GM12878 (cell line): ENCODE measurements around the gene MSLN. TPM values are rescaled to one million over a fixed set of nuclear protein-coding genes. Genes with fewer than 3 reads are reported as not detected.

ENCODE experiments used
- ASH2L ChIP-seq: fragments of 300-600, 200-600 bp; sonication (generic); IDR thresholded peaks from 2 replicates; pipeline ENCODE4 v1.6.1; 2017; ENCODE audit warnings: low read depth, mild to moderate bottlenecking, borderline replicate concordance
- CHD1 ChIP-seq: IDR thresholded peaks from 2 replicates; pipeline ENCODE4 v1.6.1; 2012; ENCODE audit warnings: low read depth, low read length, improper control_type of control experiment
- CREB1 ChIP-seq: IDR thresholded peaks from 2 replicates; pipeline ENCODE4 v1.6.1; 2012; ENCODE audit warnings: low read depth, mild to moderate bottlenecking, inconsistent platforms
- E2F4 ChIP-seq: IDR thresholded peaks from 2 replicates; pipeline ENCODE4 v1.6.1; 2012; ENCODE audit warnings: low read depth, low read length, improper control_type of control experiment
- EED ChIP-seq: sonication (generic); IDR thresholded peaks from 2 replicates; pipeline ENCODE4 v1.6.1; 2016; ENCODE audit warnings: antibody characterized with exemption, low read depth
- FOXK2 ChIP-seq: fragments of 450-650 bp; IDR thresholded peaks from 2 replicates; pipeline ENCODE4 v1.6.1; 2017; ENCODE audit warnings: mild to moderate bottlenecking, moderate library complexity
- POLR2A ChIP-seq: IDR thresholded peaks from 2 replicates; pipeline ENCODE4 v1.6.1; 2011; ENCODE audit warnings: low read depth, mild to moderate bottlenecking, low read length
- RELA ChIP-seq: fragments of 450-650 bp; IDR thresholded peaks from 2 replicates; pipeline ENCODE4 v1.8.0; 2014; ENCODE audit warnings: borderline replicate concordance; ENCODE audit not compliant: partially characterized antibody
- RFX5 ChIP-seq: IDR thresholded peaks from 2 replicates; pipeline ENCODE4 v1.6.1; 2011; ENCODE audit warnings: low read depth, low read length, improper control_type of control experiment
- RUNX3 ChIP-seq: IDR thresholded peaks from 2 replicates; pipeline ENCODE4 v1.6.1; 2012; ENCODE audit warnings: low read length, inconsistent platforms
- SUZ12 ChIP-seq: fragments of 200-600 bp; sonication (generic); IDR thresholded peaks from one replicate; pipeline ENCODE4 v1.6.1; 2018; ENCODE audit warnings: antibody characterized with exemption, mild to moderate bottlenecking; ENCODE audit not compliant: unreplicated experiment
- polyA plus RNA-seq, 11 experiments: library from polyadenylated mRNA; depleted of rRNA in 4 of 11; unstranded in 6 of 11; stranded (reverse) in 5 of 11; fragments of >200 nt; fragmentation: Nextera tagmentation in 4 of 11; fragmentation: Illumina TruSeq in 1 of 11; extraction: Ambion mirVana in 4 of 11; extraction: Trizol in 1 of 11; gene quantifications; 1 replicate in 1 of 11; 2 replicates in 10 of 11; pipeline versions ENCODE4 v1.2.1 to v1.2.3, GENCODE V29; 2011 to 2016; ENCODE audit warnings: inconsistent platforms in 2 of 11, missing spikeins in 2 of 11, low read depth in 1 of 11
- total RNA-seq, 4 experiments: library from RNA; depleted of rRNA in 3 of 4; stranded (reverse); fragments of >200 nt in 3 of 4; fragmentation: Illumina TruSeq in 1 of 4; extraction: Trizol in 1 of 4; gene quantifications; 2 replicates each; pipeline versions ENCODE4 v1.2.1 to v1.2.3, GENCODE V29; 2013 to 2021
- TF ChIP-seq, protein P1 (sequence below): IDR thresholded peaks from 2 replicates; pipeline ENCODE4 v1.6.1; 2011; ENCODE audit warnings: borderline replicate concordance, low read depth, mild to moderate bottlenecking, moderate library complexity, mixed read lengths, low read length; ENCODE audit not compliant: insufficient read depth; ENCODE audit errors: extremely low read length

Gene MSLN
- total and polyA plus RNA-seq, 10 of the 15 experiments (the other 5 are each of a cell fraction or from before 2014, with no cell fraction given): 0.08 TPM; not detected in 9

GRCh38 chr16:788399-789126 lies 28.0 kb downstream of the MSLN start, which contains the start of gene CHTF18 (continued):
- TF ChIP-seq, protein P1, sequence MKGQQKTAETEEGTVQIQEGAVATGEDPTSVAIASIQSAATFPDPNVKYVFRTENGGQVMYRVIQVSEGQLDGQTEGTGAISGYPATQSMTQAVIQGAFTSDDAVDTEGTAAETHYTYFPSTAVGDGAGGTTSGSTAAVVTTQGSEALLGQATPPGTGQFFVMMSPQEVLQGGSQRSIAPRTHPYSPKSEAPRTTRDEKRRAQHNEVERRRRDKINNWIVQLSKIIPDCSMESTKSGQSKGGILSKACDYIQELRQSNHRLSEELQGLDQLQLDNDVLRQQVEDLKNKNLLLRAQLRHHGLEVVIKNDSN: no peak
- TF ChIP-seq ASH2L: no peak
- peak; percentile 76 for TF ChIP-seq POLR2A
- TF ChIP-seq SUZ12: no peak
- TF ChIP-seq RUNX3: no peak
- TF ChIP-seq EED: no peak
- TF ChIP-seq RFX5: no peak
- no peak for TF ChIP-seq FOXK2
- TF ChIP-seq E2F4: peak; percentile 91
- peak; percentile 60 for TF ChIP-seq CREB1
- TF ChIP-seq CHD1: no peak
- TF ChIP-seq RELA: no peak
